ENCODE data around the gene SLC30A1. TPM values are rescaled to one million over a fixed set of nuclear protein-coding genes. Genes with fewer than 3 reads are reported as not detected.

Gene SLC30A1
- total and polyA plus RNA-seq, 10 of the 15 experiments (the other 5 are each of a cell fraction or from before 2014, with no cell fraction given), result 3.5 to 14.1 (median 8.8) TPM

DNA sequence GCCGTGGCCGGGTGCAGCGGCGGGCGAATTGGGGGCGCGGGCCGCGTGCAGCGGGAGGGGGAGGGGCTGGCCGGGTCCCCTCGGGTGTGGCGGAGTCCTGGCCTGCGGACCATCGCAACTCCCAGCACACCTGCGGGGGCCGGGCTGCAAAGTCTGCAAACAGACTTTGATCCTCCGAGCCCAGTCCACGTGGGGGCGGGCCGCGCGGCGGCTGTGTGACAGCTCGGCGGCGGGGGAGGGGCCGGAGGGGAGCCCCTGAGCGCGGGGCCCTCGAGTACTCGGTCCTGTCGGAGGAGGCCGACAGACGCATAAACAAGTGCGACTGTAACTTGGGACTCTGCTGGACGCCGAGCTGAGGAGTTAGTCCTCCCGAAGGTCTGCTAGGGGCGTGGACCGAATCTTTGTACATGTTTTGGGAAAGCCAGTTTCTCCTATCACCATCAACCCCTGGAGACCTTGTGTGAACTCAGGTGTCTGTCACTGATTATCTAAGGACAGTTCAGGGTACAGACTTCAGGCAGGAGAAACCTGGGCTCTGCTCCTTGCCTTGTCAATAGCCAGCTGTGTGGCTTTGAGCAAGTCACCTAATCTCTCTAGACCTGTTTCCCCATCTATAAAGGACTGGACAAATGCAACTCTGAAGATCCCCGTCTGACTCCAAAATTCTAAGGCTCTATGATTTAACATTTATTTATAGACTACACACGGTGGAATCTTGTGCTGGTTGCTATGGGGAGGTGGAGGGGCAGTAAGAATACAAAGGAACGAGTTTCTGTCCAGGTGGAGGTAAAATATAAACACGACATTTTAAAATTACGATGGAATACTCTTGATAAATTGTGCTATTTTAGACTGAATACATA, 710 bp upstream of the SLC30A1 start (continued):
- TF ChIP-seq BHLHE40 (IDR thresholded peaks at IDR 0.05; ENCODE audit: borderline replicate concordance in 1 of 2, low read depth in 2 of 2, low read length in 1 of 2) (peak in 1 of 2 experiments; percentile 75; a peak in 1 of 4 replicates), BMI1 (IDR thresholded peaks at IDR 0.05; ENCODE audit: borderline replicate concordance) (no peak), IKZF2 (IDR thresholded peaks at IDR 0.05) (no peak; a peak in 1 of 4 replicates), JUNB (IDR thresholded peaks at IDR 0.05) (no peak), ZNF622 (IDR thresholded peaks at IDR 0.05) (no peak)
- TF ChIP-seq, protein P1, sequence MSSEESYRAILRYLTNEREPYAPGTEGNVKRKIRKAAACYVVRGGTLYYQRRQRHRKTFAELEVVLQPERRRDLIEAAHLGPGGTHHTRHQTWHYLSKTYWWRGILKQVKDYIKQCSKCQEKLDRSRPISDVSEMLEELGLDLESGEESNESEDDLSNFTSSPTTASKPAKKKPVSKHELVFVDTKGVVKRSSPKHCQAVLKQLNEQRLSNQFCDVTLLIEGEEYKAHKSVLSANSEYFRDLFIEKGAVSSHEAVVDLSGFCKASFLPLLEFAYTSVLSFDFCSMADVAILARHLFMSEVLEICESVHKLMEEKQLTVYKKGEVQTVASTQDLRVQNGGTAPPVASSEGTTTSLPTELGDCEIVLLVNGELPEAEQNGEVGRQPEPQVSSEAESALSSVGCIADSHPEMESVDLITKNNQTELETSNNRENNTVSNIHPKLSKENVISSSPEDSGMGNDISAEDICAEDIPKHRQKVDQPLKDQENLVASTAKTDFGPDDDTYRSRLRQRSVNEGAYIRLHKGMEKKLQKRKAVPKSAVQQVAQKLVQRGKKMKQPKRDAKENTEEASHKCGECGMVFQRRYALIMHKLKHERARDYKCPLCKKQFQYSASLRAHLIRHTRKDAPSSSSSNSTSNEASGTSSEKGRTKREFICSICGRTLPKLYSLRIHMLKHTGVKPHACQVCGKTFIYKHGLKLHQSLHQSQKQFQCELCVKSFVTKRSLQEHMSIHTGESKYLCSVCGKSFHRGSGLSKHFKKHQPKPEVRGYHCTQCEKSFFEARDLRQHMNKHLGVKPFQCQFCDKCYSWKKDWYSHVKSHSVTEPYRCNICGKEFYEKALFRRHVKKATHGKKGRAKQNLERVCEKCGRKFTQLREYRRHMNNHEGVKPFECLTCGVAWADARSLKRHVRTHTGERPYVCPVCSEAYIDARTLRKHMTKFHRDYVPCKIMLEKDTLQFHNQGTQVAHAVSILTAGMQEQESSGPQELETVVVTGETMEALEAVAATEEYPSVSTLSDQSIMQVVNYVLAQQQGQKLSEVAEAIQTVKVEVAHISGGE (CRISPR knock-in tag; IDR thresholded peaks at IDR 0.05), result no peak
